Measurements from ENCODE around the gene CYBC1.

DNA sequence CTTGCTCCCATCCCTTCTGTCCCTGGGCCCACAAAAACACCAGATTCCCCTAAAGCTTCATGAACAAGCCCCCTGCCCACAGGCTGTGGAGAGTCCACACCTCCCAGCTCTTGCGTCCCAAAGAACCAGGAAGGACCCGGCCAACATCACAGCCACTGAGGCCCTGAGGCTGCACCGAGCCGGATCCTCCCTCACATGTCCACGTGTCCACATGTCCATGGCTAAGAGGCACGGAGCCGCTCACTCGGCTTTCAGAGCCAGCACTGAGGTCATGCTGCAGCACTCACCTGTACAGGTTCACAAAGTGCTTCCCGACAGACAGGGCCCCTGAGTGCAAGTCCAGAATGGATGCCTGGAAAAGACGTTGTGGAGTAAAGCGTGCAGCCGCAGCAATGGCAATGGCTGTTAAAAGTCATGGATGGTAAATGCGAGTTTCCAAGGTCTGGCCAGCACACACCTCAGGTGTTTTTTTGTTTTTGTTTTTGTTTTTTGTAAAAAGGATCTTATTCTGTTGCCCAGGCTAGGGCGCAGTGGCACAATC is 44.4 kb downstream of the CYBC1 start:
- TF ChIP-seq, protein P1, sequence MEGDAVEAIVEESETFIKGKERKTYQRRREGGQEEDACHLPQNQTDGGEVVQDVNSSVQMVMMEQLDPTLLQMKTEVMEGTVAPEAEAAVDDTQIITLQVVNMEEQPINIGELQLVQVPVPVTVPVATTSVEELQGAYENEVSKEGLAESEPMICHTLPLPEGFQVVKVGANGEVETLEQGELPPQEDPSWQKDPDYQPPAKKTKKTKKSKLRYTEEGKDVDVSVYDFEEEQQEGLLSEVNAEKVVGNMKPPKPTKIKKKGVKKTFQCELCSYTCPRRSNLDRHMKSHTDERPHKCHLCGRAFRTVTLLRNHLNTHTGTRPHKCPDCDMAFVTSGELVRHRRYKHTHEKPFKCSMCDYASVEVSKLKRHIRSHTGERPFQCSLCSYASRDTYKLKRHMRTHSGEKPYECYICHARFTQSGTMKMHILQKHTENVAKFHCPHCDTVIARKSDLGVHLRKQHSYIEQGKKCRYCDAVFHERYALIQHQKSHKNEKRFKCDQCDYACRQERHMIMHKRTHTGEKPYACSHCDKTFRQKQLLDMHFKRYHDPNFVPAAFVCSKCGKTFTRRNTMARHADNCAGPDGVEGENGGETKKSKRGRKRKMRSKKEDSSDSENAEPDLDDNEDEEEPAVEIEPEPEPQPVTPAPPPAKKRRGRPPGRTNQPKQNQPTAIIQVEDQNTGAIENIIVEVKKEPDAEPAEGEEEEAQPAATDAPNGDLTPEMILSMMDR (IDR thresholded peaks at IDR 0.05), result no peak
- no peak for TF ChIP-seq EZH2 (IDR thresholded peaks at IDR 0.05; ENCODE audit: borderline replicate concordance, insufficient read depth, low read depth, low read length, poor library complexity, severe bottlenecking)

Measured in B cell (primary cell).